GM12891 (cell line): ENCODE results near the gene WNT2B.

Source experiments
- POLR2A ChIP-seq: IDR thresholded peaks from 2 replicates; pipeline ENCODE4 v1.6.1; 2011; ENCODE audit warnings: low read depth, low read length, control low read depth
- POLR2AphosphoS5 ChIP-seq: IDR thresholded peaks from 2 replicates; pipeline ENCODE4 v1.6.1; 2011; ENCODE audit warnings: low read depth, low read length, control low read depth
- TAF1 ChIP-seq: IDR thresholded peaks from 2 replicates; pipeline ENCODE4 v1.6.1; 2011; ENCODE audit warnings: low read depth, low read length, control low read depth

DNA sequence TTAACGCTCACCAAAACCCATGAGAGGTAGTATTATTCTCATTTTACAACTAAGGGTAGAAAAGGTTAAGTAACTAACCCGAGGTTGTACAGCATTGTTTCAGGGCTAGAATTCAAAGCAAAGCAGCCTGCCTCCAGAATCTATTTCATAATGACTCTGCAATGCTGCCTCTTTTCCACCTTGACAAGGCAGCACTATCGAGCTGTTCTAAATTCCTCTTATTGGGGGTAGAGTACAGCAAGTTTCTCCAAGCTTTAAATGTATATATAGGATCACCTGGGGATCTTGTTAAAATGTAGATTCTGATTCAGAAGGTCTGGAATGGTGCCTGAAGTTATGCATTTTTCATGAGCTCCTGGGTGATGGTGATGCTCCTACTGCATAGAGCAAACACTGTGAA, 30.1 kb downstream of the WNT2B start:
- TF ChIP-seq POLR2AphosphoS5 = no peak
- TF ChIP-seq POLR2A = no peak
- TF ChIP-seq TAF1 = no peak
